ENCODE results near the gene METTL17. TPM values are rescaled to one million over a fixed set of nuclear protein-coding genes. Genes with fewer than 3 reads are reported as not detected.

METTL17 gene
- total and polyA plus RNA-seq, 2 of the 8 experiments (the other 6 are each of a cell fraction or from before 2014, with no cell fraction given), result 73.8 to 138 TPM

DNA sequence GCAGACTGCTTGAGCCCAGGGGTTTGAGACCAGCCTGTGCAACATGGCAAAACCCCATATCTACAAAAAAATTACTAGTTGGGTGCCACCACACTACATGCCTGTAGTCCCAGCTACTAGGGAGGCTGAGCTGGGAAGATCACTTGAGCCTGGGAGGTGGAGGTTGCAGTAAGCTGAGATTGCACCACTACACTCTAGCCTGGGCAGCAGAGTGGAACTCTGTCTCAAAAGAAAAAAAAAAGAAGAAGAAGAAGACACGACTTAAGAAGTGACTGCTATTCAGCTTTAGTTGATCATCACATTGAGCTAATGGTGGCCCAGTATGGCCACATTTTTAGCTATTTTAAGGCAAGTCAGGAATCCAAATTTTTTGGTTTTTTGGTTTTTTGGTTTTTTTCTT lies 8.9 kb upstream of the METTL17 start (continued):
- TF ChIP-seq, protein P1, sequence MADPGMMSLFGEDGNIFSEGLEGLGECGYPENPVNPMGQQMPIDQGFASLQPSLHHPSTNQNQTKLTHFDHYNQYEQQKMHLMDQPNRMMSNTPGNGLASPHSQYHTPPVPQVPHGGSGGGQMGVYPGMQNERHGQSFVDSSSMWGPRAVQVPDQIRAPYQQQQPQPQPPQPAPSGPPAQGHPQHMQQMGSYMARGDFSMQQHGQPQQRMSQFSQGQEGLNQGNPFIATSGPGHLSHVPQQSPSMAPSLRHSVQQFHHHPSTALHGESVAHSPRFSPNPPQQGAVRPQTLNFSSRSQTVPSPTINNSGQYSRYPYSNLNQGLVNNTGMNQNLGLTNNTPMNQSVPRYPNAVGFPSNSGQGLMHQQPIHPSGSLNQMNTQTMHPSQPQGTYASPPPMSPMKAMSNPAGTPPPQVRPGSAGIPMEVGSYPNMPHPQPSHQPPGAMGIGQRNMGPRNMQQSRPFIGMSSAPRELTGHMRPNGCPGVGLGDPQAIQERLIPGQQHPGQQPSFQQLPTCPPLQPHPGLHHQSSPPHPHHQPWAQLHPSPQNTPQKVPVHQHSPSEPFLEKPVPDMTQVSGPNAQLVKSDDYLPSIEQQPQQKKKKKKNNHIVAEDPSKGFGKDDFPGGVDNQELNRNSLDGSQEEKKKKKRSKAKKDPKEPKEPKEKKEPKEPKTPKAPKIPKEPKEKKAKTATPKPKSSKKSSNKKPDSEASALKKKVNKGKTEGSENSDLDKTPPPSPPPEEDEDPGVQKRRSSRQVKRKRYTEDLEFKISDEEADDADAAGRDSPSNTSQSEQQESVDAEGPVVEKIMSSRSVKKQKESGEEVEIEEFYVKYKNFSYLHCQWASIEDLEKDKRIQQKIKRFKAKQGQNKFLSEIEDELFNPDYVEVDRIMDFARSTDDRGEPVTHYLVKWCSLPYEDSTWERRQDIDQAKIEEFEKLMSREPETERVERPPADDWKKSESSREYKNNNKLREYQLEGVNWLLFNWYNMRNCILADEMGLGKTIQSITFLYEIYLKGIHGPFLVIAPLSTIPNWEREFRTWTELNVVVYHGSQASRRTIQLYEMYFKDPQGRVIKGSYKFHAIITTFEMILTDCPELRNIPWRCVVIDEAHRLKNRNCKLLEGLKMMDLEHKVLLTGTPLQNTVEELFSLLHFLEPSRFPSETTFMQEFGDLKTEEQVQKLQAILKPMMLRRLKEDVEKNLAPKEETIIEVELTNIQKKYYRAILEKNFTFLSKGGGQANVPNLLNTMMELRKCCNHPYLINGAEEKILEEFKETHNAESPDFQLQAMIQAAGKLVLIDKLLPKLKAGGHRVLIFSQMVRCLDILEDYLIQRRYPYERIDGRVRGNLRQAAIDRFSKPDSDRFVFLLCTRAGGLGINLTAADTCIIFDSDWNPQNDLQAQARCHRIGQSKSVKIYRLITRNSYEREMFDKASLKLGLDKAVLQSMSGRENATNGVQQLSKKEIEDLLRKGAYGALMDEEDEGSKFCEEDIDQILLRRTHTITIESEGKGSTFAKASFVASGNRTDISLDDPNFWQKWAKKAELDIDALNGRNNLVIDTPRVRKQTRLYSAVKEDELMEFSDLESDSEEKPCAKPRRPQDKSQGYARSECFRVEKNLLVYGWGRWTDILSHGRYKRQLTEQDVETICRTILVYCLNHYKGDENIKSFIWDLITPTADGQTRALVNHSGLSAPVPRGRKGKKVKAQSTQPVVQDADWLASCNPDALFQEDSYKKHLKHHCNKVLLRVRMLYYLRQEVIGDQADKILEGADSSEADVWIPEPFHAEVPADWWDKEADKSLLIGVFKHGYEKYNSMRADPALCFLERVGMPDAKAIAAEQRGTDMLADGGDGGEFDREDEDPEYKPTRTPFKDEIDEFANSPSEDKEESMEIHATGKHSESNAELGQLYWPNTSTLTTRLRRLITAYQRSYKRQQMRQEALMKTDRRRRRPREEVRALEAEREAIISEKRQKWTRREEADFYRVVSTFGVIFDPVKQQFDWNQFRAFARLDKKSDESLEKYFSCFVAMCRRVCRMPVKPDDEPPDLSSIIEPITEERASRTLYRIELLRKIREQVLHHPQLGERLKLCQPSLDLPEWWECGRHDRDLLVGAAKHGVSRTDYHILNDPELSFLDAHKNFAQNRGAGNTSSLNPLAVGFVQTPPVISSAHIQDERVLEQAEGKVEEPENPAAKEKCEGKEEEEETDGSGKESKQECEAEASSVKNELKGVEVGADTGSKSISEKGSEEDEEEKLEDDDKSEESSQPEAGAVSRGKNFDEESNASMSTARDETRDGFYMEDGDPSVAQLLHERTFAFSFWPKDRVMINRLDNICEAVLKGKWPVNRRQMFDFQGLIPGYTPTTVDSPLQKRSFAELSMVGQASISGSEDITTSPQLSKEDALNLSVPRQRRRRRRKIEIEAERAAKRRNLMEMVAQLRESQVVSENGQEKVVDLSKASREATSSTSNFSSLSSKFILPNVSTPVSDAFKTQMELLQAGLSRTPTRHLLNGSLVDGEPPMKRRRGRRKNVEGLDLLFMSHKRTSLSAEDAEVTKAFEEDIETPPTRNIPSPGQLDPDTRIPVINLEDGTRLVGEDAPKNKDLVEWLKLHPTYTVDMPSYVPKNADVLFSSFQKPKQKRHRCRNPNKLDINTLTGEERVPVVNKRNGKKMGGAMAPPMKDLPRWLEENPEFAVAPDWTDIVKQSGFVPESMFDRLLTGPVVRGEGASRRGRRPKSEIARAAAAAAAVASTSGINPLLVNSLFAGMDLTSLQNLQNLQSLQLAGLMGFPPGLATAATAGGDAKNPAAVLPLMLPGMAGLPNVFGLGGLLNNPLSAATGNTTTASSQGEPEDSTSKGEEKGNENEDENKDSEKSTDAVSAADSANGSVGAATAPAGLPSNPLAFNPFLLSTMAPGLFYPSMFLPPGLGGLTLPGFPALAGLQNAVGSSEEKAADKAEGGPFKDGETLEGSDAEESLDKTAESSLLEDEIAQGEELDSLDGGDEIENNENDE (IDR thresholded peaks at IDR 0.05; ENCODE audit: insufficient replicate concordance, low read length), result no peak
- TF ChIP-seq SP2 (IDR thresholded peaks at IDR 0.05; ENCODE audit: low read length) (no peak), SRF (IDR thresholded peaks at IDR 0.05; ENCODE audit: low read depth, low read length) (no peak), EGR1 (IDR thresholded peaks at IDR 0.05; ENCODE audit: borderline replicate concordance, low read depth, low read length) (no peak), MAFK (IDR thresholded peaks at IDR 0.05; ENCODE audit: low read depth, low read length) (no peak), ASH2L (IDR thresholded peaks at IDR 0.05; ENCODE audit: low read length) (no peak), NRF1 (IDR thresholded peaks at IDR 0.05; ENCODE audit: low read depth, low read length) (no peak), CHD1 (IDR thresholded peaks at IDR 0.05; ENCODE audit: low read depth, low read length) (no peak), SAP30 (IDR thresholded peaks at IDR 0.05; ENCODE audit: insufficient read depth, insufficient replicate concordance, low read length) (no peak), NANOG (IDR thresholded peaks at IDR 0.05; ENCODE audit: insufficient read depth, low read depth, low read length, poor library complexity, severe bottlenecking) (no peak), POLR2A (IDR thresholded peaks at IDR 0.05; ENCODE audit: control extremely low read depth in 1 of 2, low read depth in 2 of 2, low read length in 2 of 2) (no peak), RAD21 (IDR thresholded peaks at IDR 0.05 in 1 of 2, conservative IDR thresholded peaks at IDR 0.05 in 1 of 2; ENCODE audit: low read depth in 2 of 2, low read length in 2 of 2) (no peak)
